Loucy (cell line): Measurements from ENCODE around the gene RUNX1.

Experiments
- CTCF ChIP-seq: fragments of 200-600 bp; sonication (generic); conservative IDR thresholded peaks from 2 replicates; pipeline ENCODE4 v1.5.1; 2014; ENCODE audit warnings: mild to moderate bottlenecking, antibody characterized with exemption, low read length
- EZH2phosphoT487 ChIP-seq: fragments of 200-600 bp; IDR thresholded peaks from 2 replicates; pipeline ENCODE4 v1.6.1; 2018; ENCODE audit warnings: antibody characterized with exemption, mild to moderate bottlenecking, moderate library complexity, borderline replicate concordance

GRCh38 chr21:34904526-34905217 lies 144.4 kb downstream of the RUNX1 start:
- no peak; the same call in 1 of the 2 replicates for TF ChIP-seq CTCF
- TF ChIP-seq EZH2phosphoT487: no peak
